ENCODE measurements around the gene ARHGDIG.

The ARHGDIG gene

DNA sequence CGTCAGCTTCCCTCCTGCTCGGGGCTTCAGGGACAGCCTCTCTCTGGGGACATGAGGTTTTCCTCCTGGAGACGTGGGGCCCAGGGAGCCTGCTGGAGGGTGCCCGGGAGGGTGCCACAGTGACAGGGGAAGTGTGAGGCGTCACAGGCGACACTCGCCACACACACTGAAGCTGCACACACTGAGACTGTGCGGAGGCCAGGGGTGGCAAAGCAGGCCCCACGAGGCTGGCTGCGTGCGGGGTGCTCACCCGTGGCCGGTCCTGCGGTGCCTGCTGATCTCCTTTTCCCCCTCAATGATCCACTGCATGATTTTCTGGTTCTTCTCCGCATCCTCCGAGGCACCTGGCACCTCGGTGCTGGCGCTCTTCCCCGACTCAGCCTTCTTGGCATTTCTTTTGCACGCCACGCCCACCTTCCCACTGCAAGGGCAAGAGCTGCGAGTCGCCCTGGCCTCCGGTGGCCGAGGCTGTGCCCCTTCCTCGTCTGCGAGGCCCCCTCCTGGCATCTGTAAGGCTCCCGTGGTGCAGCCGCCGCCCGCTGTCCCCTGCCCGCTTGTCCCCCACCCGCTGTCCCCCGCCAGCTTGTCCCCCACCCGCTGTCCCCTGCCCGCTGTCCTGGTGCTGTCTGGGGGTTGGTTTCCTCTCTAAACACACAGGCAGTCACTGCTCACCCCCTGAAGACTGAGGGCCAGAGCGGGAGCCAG, 16.6 kb downstream of the ARHGDIG start:
- DNase-seq (ENCODE audit: low read depth, low spot score), result no peak

DNA sequence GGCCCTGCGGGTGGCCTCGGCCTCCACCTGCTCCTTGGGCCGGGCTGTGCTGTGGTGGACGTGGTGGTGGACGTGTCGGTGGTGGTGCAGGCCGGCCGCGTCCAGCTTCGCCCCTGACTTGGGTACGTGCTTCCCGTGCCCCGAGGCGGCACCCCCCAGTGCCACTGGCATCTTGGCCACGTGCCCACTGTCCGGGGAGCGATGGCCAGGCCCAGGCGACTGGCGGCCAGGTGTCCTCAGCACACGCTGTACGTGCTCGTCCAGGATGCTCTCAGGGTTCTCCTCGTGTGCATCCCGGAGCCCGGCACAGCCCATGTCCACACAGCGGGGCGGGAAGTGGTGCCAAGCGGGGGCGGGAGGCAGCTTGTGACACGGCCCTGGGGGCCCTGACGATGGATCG, 17.4 kb downstream of the ARHGDIG start:
- no peak for DNase-seq (ENCODE audit: low read depth, low spot score)

DNA sequence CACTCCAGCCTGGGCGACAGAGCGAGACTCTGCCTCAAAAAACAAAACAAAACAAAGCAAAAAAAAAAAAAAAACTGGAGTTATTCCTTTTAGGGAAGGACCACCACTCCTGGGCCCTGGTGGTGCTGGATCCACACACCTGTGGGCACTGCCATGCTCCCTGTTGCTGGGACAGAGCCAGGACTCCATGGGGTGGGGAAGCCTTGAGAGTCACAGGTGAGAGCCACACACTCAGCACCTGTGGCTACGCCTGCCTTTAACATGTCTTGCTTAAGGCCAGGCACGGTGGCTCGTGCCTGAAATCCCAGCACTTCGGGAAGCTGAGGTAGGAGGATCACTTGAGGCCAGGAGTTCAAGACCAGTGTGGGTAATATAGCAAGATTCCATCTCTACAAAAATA, 20.8 kb downstream of the ARHGDIG start:
- DNase-seq (ENCODE audit: low read depth, low spot score), result no peak

DNA sequence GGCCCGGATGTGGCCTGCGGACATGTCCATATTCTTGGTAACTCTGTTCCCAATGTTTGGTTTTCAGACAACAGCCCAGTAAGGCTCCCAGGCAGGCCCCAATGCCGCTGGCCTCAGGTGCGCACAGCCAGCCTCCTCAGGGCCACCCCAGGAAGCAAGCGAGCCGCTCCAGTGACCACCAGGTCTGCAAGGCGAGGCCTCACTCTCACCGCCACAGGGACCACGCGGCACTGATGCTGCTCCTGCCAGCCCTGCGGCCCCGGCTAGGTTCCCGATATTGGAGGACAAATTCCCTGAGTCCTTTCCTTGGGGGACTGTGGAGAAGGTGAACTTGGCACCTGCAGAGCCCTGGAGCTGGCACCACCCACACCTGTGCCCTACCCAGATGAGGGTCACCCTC, 21.6 kb downstream of the ARHGDIG start:
- no peak for DNase-seq (ENCODE audit: low read depth, low spot score)

DNA sequence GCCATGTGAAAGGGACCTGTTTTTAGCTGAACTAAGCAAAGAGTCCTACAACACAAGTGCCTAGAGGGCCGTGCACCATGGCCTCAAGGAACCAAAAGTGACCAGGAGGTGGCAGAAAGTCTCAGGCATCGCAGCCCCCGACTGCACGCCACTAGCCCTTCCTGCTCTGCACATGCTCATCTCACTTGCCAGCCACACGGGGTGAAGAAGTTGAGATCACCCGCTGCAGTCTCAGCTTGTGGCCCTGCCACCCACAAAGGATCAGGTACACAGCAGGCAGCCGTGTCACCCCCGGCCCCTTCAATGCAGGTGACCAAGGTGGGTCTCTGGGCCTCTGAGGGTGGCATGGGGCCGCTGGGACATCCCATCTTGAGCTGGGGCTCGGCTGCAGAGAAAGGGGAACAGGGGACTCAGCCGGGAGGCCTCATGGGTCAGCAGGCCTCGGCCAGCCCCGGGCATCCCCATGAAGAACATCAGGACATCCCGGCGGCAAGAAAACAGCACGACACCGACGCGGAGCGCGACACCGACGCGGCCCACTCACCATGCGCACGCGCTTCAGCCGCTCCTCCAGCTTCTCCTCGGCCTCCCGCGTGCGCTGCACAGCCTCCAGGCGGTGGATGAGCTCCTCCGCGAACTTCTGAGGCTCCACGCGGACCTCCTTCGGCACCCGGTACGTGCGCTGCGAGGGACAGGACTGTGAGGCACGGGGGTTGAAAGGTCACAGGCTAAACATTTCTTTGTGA, 23.5 kb downstream of the ARHGDIG start:
- DNase-seq (ENCODE audit: low read depth, low spot score), result no peak

DNA sequence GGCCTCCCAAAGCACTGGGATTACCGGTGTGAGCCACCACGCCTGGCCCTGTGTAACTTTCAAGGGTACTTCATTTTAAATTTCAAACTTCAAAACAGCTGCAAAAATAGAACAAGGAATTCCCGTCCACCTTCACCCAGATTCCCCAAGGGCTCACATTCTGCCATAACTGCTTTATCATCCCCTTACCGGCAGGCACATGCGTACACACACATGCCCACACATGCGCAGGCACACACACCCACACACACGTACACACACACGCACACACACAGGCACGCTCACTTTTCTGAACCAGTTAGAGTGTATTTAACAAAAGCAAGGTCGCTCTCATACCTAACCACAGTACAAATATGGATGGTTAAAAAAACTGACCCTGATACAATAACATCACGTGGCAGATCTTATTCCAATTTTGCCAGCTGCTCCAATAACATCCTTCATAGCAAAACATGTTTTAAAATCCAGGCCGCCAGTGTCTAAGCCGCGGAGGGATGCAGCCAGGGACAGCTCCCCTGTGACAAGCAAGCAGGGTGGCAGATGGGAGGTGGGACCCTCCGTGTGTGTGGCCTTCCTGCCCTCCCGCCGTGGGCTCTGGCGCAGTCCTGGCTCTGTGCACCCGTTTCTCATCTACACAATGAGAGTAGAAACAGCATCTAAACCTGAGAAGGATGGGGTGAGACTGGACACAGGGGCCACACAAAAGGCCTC, 25.7 kb downstream of the ARHGDIG start:
- DNase-seq (ENCODE audit: low read depth, low spot score), result no peak

DNA sequence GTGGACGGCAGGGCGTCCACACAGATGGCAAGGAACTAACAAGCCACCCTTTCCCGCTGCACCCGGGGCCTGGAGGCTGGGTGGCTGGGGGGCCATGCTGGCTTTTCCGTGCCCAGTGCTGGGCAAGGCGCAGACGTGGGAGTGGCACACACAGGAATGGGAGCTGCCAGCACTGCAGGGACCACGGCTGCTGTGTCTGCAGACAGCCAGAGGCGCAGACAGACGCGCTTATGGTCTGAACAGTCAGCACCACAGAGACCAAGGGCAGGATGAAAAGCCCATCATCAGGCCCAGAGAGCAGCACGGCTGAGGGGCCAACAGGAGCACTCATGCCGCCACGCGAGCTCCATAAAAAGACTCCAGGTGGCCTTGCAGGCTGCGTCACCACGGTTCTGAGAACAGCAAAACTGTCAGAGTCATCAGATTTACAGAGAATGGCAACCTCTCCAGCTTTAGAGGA, 26.6 kb downstream of the ARHGDIG start:
- no peak for DNase-seq (ENCODE audit: low read depth, low spot score)

DNA sequence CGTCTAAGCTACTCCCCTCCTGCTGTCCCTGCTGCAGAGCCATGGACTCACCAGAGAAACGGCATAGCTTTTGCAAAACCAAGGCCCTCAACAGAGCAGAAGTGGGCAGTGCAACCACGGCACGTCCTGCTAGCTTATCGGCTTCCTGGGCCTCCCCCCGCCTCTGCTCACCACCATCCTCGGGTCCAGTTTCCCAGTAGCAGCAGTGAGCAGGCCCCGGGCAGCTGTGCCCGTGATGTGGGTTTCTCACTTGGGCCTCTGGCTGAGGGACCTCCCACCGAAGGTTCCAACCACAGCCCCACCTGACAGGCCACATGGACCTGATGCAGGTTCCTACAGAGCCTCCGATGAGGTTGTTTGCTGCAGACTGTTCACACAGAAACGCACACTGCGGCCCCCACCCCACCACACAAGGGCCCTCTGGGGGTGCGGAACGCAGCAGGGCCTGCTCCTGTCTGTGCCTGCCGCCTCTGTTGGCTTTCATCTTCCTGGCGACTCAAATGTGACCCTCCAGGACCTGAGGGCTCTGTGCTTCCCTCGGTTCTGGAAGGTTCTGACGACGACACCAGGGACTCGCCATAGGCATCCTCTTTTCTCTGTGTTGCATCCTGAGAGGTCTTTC, 27.4 kb downstream of the ARHGDIG start:
- no peak for DNase-seq (ENCODE audit: low read depth, low spot score)

DNA sequence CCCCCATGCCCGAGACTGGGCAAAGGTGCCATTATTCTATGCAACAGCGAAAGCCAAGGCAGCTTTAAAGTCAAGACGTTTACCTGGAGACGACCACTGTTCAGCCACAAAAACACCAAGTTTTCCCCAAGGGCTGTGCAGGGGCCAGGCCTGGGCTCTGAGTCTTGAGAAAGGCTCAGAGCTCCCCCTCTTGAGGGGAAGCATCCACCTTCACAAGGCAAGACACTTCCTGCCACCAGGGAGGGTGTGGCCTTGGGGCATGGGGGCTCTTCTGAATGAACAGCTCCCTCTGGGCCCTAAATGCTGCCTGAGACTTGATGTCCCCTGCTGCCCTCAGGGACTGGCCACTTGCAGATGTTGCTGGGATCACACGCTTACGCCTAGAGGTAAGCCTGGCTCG, 29.1 kb downstream of the ARHGDIG start:
- DNase-seq (ENCODE audit: low read depth, low spot score), result no peak

DNA sequence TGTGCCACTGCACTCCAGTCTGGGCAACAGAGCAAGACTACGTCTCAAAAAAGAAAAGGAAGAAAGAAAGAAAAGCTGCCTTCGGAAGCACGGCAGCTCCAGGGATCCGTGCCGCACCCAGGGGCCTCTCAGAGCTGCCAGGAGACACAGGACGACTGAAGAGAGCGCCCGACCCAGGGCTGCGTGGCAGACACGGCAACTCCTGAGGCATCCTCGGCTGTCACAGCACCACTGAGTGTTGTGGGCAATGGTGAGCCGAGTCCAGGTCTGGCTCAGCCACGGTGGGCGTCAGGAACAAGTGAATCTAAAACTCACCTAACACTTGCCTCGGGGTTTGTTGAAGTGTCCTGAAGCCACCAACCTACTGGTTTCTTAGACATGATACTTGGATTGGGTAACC, 31.3 kb downstream of the ARHGDIG start:
- DNase-seq (ENCODE audit: low read depth, low spot score), result no peak

DNA sequence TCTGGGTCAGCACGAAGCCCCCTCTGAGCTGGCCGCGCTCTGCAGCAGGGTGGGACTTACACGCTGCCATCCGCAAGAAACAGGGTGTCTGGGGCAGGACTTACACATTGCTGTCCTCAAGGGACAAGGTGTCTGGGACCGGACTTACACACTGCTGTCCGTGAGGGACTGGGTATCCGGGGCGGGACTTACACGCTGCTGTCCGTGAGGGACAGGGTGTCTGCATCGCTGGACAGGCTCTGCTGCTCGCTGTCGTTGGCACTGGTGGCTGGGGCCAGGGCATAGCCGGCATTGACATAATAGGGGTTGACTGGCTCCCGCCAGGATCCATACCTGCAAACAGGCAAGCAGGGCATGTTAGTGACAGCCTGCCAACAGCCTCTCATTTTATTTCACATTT, 34.0 kb downstream of the ARHGDIG start:
- no peak for DNase-seq (ENCODE audit: low read depth, low spot score)

DNA sequence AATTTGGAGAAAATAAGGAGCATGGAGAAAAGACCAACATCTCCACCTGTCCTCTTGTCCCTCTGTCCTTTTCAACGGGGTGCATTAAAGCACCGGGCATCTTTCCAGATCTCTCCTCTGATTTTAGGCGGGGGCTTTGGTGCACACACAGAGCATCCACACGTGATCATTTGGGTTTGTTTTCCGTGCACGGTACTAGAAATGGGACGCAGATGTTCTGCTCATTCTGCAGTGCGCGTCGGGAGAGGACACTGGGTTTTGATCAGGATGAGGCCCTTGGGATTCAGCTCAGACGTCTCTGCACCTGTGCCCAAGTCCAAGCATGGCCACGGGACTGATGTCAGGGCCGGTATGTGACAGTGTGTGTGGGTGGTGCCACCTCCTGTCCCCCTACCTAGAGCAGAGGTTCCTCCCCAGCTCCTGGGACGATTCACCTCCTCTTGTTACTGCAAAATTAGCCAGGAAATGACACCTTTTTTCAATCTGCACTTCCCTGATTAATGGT, 34.5 kb downstream of the ARHGDIG start:
- no peak for DNase-seq (ENCODE audit: low read depth, low spot score)

DNA sequence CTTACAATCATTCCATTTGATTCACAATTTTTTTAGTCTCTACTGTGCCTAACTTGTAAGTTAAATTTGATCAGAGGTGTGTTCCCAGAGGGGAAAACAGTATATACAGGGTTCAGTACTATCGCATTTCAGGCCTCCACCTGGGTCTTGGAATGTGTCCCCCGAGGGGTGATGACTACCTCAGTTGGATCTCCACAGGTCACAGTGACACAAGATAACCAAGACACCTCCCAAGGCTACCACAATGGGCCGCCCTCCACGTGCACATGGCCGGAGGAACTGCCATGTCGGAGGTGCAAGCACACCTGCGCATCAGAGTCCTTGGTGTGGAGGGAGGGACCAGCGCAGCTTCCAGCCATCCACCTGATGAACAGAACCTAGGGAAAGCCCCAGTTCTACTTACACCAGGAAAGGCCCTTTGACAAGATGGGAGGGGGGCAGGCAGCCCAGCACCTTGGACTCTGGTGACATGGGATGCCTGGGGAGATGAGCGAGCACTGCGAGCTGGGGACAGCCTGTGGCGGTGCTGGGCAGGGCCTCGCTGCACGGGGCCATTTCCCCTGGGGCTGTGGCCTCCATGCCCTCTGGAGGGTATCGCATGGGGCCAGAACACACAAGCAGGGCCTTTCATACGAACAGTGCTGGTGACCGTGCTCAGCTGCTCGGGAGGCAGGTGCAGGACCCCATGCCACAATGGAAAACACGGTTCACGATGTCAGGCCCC, 36.5 kb downstream of the ARHGDIG start:
- no peak for DNase-seq (ENCODE audit: low read depth, low spot score)

DNA sequence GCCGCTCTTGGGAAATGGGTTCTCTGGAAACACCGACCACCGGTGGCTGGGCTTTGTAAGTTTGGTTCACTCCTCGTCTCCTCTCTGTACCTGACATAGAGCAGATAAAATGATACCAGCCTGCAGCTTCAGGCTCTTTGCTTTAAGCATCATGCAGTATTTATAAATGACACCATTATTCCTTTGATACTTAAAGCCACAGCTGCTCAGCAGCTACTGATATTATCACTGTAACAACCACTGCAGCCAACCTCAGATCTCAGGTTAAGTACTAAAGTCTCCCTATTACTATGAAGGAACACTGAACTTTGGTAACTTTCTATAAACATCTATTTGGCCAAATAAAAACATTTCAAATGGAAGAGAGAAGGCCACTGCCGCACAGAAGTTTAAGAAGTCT, 37.2 kb downstream of the ARHGDIG start:
- no peak for DNase-seq (ENCODE audit: low read depth, low spot score)

DNA sequence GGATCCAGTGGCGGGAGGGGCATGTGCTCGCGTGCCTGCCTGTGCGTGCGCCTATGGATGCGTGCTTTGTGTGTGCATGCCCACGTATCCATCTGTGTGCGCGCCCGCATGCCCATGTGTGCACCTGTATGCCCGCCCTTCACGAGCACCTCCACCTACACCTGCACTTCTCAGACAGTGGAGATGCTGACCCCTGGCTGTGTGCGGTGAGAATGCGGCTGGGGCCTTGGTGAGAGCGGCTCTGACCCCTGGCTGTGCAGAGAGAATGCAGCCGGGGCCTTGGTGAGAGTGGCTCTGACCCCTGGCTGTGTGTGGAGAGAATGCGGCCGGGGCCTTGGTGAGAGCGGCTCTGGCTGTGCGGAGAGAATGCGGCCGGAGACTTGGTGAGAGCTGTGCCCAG, 38.2 kb downstream of the ARHGDIG start:
- no peak for DNase-seq (ENCODE audit: low read depth, low spot score)

DNA sequence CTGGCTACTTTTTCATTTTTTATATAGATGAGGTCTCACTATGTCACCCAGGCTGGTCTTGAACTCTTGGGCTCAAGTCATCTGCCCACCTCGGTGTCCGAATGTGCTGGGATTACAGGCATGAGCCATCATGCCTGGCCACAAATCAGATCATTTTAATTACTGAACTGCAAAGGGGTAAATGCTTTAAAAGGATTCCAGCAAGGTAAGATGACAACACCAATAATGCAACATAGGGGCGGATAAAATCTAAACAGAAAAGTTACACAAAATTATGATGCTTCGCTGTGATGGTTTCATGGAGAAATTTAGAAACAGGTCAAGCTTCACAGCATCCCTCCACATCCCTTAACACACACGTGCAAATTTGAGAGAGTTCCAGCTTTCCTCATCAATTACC, 39.8 kb downstream of the ARHGDIG start:
- no peak for DNase-seq (ENCODE audit: low read depth, low spot score)

DNA sequence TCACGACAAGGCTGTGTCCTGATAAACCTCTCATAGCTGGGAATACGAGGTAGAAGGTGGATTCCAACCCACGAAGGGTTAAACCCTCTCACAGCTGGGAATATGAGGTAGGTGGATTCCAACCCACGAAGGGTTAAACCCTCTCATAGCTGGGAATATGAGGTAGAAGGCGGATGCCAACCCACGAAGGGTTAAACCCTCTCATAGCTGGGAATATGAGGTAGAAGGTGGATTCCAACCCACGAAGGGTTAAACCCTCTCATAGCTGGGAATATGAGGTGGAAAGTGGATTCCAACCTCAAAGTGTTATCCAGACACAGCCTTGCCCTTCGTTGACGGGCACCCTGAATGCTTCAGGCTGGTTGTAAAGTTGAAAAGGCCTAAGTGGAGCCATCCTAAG, 41.1 kb downstream of the ARHGDIG start:
- no peak for DNase-seq (ENCODE audit: low read depth, low spot score)

DNA sequence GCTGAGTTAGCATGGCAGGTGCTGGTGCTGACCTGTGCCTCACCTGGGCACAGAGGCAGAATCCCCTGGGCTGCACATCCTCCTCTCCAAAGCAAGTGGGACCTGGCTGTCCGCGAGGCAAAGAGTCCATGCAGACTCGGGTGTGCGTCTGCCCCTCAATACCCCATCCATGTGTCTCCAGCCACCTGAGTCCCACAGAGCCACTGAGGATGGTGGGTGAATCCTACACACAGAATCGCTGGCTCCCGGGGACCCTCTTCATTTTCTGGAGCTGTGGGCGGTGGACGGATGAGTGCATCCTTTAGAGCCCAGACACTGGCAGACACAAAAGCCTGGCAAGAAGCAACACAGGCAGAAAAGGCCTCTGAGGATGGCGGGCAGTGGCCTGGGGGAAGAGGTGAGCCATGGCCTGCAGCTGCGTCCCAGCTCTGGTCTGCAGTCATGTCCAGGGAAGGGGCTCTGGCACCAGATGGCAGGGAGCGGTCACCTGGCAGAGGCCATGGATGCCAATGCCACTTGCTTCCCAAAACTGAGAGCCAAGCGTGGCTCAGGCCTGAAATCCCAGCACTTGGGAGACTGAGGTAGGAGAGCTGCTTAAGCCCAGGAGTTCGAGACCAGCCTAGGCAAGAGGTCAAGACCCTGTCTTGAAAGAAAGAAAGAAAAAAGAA, 42.2 kb downstream of the ARHGDIG start:
- no peak for DNase-seq (ENCODE audit: low read depth, low spot score)

DNA sequence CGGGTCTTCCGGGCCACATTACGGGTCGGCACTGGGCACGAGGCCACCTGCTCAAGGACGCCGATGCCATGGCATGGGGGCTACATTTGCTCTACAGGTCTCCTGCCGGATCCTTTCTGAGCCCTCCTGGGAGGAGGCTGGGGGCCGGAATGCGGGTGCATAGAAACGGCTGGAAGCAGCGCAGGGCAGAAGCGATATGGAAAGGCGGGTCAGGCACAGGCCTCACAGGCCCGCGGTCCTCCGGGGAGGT, 43.7 kb downstream of the ARHGDIG start:
- no peak for DNase-seq (ENCODE audit: low read depth, low spot score)

DNA sequence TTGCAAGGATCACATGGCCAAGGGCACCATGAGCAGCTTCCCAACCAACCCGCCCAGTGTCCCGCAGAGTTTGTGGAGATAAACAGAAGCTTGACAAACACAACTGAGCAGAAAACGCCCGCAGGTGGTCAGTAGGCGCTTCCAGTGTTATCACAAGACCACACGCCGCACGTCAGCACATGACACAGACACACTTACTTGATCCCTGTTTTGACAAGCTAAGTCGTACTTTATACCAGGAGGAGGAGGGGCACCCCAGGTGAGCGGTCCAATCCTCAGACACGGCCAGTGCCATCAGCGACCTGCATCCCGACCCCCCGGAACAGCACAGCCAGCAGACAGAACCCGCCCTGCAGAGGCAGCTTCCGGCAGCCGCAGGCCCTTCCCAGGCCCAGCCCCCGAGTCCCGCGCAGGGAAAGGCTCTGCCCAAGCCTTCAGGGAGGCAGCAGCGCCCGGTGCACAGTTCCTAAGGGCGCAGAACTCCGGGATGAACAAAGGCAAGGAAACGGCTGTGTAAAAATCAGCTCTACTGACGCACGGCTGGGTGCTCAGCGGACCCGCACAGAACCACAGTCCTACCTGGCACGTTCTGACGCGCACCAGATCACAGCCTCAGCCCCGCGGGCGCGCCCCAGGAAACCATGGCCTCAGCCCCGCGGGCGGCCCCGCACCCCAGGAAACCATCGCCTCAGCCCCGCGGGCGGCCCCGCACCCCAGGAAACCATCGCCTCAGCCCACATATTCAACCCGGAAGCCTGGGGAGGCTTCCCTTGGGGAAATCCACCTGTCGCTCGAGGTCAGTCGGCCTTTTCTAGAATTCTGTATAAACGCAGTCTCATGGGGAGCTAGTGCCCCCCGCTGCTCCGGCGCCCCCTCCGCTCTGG, 44.3 kb downstream of the ARHGDIG start:
- DNase-seq (ENCODE audit: low read depth, low spot score), result peak; percentile 36

Measured in activated CD4-positive, CD25-positive, alpha-beta regulatory T cell treated with anti-CD3 and anti-CD28 coated beads, Interleukin-2, amount 50 U/mL, for 16 hours (primary cell).